Astrocyte of the cerebellum (primary cell): ENCODE results near the gene SLC19A2.
"Not testable (repeated sequence)": the region's sequence is repeated elsewhere in the genome, so short reads cannot be mapped to it uniquely, and the experiment has no call there.

ENCODE experiments used
- DNase-seq: peaks from one replicate; pipeline ENCODE4 v3.0.0-alpha.2; 2011; ENCODE audit warnings: low read depth
- H3K4me3 ChIP-seq: 2 replicates; pipeline ENCODE4 v1.5.1; 2011; ENCODE audit warnings: mild to moderate bottlenecking, low read depth, low read length, moderate library complexity
- CTCF ChIP-seq: IDR thresholded peaks from 2 replicates; pipeline ENCODE4 v1.5.1; 2012; ENCODE audit warnings: low read length, low read depth, moderate library complexity, mild to moderate bottlenecking; ENCODE audit errors: missing control alignments
- in situ Hi-C: cut with HindIII; loops from 2 replicates; pipeline ENCODE4 v1.10.0; 2017; ENCODE audit warnings: low sequenced_read_pairs

SLC19A2 gene

DNA sequence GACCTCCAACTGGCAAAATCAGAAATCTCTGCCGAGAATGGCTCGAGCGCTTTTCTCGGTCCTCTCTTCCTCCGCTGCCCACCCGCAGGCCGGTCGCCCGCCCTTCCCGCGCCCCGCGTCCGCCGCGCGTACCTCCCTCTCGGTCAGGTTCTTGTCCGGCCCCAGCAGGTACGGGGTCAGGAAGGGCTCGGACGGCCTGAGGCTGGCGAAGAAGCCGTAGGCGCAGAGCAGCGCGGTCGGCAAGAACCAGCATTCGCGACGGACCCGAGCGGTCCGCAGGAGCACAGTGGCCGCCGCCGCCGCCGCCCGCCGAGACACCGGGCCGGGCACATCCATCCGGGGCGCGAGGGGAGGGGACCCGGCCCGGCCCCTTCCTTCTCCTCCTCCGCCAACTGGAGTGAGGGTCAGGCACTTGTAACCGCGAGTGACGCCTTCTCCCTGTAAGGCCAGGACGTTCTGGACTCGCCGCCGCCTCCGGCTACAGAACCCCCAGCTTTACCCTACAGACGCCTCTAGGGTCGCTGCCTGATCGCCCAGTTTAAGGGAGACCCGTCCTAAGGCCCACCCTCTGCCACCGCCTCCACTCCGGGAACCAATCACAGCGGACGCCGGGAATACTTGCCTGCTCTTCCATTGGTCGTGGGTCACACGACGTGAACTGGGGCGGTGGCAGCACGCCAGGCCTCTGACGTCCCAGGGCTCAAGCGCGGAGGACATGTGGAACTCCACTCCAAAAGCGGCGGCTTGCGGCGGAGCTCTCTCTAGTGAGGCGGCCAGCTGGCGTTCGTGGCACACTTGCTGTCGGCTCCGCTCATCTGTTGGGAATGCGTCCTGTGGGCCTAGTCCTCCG lies at the start of gene SLC19A2:
TSS of gene SLC19A2 (minus strand) at position 514 of the 850 bp plus-strand sequence. CDS start at position 336, 178 bp downstream.
- in situ Hi-C loops, result no loop called here
- peak; percentile 98 for DNase-seq
- peak; percentile 24 for TF ChIP-seq CTCF
- H3K4me3 ChIP-seq, result peak within 1 kb of the TSS; percentile 61

DNA sequence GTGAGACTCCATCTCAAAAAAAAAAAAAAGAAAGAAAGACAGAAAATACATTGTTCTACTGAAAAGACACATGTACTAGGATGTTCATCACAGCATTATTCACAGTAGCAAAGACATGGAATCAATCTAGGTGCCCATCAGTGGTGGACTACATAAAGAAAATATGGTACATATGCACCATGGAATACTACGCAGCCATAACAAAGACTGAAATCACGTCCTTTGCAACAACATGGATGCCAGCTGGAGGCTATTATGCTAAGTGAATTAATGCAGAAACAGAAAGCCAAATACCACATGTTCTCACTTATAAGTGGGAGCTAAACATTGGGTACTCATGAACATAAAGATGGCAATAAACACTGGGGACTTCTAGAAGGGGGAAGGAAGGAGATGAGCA lies 48.9 kb upstream of the SLC19A2 start:
- TF ChIP-seq CTCF, result no peak
- DNase-seq, result no peak
- H3K4me3 ChIP-seq, result no peak overlapping the region
- in situ Hi-C loops, result no loop called here

GRCh38 chr1:169533528-169534190 lies 47.9 kb upstream of the SLC19A2 start:
- DNase-seq, in situ Hi-C loops: not testable (repeated sequence)

DNA sequence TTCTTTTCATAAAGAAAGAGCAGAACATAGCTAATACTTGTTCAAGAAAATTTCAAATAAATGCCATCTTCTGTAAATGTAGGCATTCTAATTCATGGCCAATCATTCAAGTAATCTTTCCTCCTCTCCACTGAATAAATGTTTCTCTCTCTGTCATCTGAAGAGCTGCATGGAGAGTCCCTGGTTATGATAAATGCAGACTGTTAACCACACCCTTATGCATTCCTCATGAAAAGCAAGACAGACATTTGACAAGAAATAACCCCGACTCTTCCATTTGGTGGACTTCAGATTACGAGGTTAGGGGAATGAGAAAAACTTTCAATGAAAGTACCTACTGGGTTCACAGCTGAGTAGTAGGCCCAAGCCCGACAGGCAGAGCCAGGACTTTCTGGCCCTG lies 44.7 kb upstream of the SLC19A2 start:
- H3K4me3 ChIP-seq, result no peak overlapping the region
- in situ Hi-C loops, result no loop called here
- DNase-seq, result no peak
- TF ChIP-seq CTCF, result no peak

More at GRCh38 chr1:169533528-169534190, 47.9 kb upstream of the SLC19A2 start:
- H3K4me3 ChIP-seq, result not testable (repeated sequence)

DNA sequence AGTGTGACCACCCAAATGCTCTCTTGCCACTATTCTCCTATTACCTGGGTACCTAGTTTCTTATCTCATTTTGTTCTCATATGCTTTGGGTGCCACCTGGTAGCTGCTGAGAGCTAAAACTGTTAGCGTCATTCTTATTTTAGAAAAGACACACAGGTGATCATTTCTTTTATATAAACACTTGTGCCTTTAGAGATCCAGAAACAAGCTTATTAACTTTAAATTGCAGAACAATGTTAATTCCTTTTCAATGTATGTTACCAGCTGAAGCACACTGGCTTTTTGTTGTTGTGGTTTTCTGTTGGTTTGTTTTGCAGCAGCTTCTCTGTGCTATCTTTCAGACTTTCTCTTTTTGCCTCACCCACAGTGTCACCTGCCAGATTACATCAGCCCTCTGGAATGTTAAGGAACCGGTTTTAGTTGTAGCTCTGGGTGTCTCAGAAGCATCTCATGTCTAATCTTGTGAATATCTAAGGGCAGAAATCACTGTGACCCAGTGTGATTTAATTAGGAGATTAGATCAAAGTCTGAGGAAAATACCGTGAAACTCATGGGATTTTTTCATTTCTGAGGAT lies 43.4 kb upstream of the SLC19A2 start:
- no peak overlapping the region for H3K4me3 ChIP-seq
- in situ Hi-C loops, result loop anchor here (5.0 kb wide), 1 partner anchor 33 kb away; no protein-coding TSS in a partner anchor
- TF ChIP-seq CTCF, result no peak
- no peak for DNase-seq

DNA sequence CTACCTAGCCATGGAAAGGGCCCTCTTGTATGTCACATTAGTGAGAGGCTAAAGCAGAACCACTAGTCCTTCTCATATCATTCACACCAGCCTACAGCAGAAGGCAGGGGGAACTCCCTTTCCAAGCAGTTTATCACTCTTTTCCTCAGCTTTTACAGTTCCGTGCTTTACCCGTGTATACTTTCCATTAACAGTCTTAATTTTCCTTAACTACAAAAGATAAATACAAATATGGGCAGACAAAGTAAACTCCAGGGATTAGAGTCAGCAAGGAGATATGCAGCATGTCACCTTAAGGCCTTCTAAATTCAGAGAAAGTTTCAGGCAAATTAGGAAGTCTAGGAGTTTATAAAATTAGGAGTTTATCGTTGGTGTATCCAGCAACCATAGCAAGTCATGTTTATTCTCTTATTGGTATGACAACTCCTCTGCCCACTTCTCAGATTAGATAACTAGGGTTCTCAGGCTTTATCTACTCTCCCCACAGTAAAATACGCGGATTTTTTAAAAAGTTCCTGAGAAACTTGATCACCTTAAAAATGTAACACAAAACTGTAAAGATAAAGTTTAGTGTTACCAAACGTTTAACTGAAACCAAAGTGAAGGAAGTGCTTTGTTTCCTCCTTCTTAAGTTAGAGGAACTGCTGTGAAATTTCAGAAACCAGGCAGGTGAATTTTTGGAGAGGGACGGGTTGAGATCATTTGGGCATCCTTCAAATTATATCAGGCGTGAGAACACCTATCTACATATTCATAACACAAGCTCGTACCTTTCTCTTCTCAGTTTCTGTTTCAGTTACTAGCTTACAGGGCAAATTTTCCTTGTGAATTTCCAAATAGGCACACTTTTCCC lies 42.7 kb upstream of the SLC19A2 start:
- in situ Hi-C loops, result loop anchor here (5.0 kb wide), 1 partner anchor 34 kb away; no protein-coding TSS in a partner anchor
- H3K4me3 ChIP-seq, result no peak overlapping the region
- TF ChIP-seq CTCF, result no peak
- DNase-seq, result no peak
